Stimulated activated CD4-positive, alpha-beta T cell treated with anti-CD3 and anti-CD28 coated beads, Interleukin-15, amount 100 ng/mL, for 1 hour (primary cell): ENCODE measurements around the gene ARHGAP31.

ENCODE experiments used
- DNase-seq, 2 donors: peaks; one replicate each; pipeline ENCODE4 v3.0.0-alpha.2; 2020; ENCODE audit warnings: low read depth in 1 of 2, low spot score in 1 of 2

The ARHGAP31 gene

GRCh38 chr3:119378259-119378803 is 84.1 kb downstream of the ARHGAP31 start:
- DNase-seq, result no peak

- no peak for DNase-seq
Measured at GRCh38 chr3:119380697-119381096, 86.5 kb downstream of the ARHGAP31 start.

- DNase-seq, result no peak
Measured at GRCh38 chr3:119382134-119382533, 88.0 kb downstream of the ARHGAP31 start.

GRCh38 chr3:119388577-119388976 is 94.4 kb downstream of the ARHGAP31 start:
- no peak for DNase-seq

- DNase-seq, result no peak
Measured at GRCh38 chr3:119395923-119396358, 101.8 kb downstream of the ARHGAP31 start.

- DNase-seq, result no peak
Measured at GRCh38 chr3:119396870-119397269, 102.7 kb downstream of the ARHGAP31 start.

GRCh38 chr3:119400466-119400865 is 106.3 kb downstream of the ARHGAP31 start:
- no peak for DNase-seq

GRCh38 chr3:119401069-119401468 is 106.9 kb downstream of the ARHGAP31 start:
- no peak for DNase-seq

GRCh38 chr3:119401503-119402440 is 107.6 kb downstream of the ARHGAP31 start:
- no peak for DNase-seq

- no peak for DNase-seq
Measured at GRCh38 chr3:119402791-119403190, 108.6 kb downstream of the ARHGAP31 start.

- no peak for DNase-seq
Measured at GRCh38 chr3:119403201-119403600, 109.0 kb downstream of the ARHGAP31 start.

- DNase-seq, result no peak
Measured at GRCh38 chr3:119405315-119405714, 111.1 kb downstream of the ARHGAP31 start.

GRCh38 chr3:119408243-119408950 is 114.2 kb downstream of the ARHGAP31 start:
- no peak for DNase-seq

GRCh38 chr3:119409844-119410243 is 115.7 kb downstream of the ARHGAP31 start:
- DNase-seq, result no peak

GRCh38 chr3:119413603-119414280 is 119.6 kb downstream of the ARHGAP31 start:
- no peak for DNase-seq

GRCh38 chr3:119416873-119417272 is 122.7 kb downstream of the ARHGAP31 start:
- no peak for DNase-seq

GRCh38 chr3:119417771-119418512 is 123.8 kb downstream of the ARHGAP31 start:
- DNase-seq, result no peak

- no peak for DNase-seq
Measured at GRCh38 chr3:119418641-119419040, 124.5 kb downstream of the ARHGAP31 start.

GRCh38 chr3:119420196-119420595 is 126.0 kb downstream of the ARHGAP31 start:
- no peak for DNase-seq

GRCh38 chr3:119427669-119428068 is 133.5 kb downstream of the ARHGAP31 start:
- DNase-seq, result no peak

GRCh38 chr3:119428538-119428937 is 134.4 kb downstream of the ARHGAP31 start:
- DNase-seq, result no peak
